K562 (cell line): ENCODE results near the gene KRT1. TPM values are rescaled to one million over a fixed set of nuclear protein-coding genes. Genes with fewer than 3 reads are reported as not detected.
A peak's percentile ranks its signal among the peaks of the same experiment; 100 is the strongest.

Experiments used
- CHD7 ChIP-seq: fragments of 200-600 bp; sonication (generic); IDR thresholded peaks from one replicate; pipeline ENCODE4 v1.6.1; 2012; ENCODE audit warnings: mild to moderate bottlenecking, low read depth, low read length, inconsistent platforms
- CREB3 ChIP-seq: fragments of 450-650 bp; conservative IDR thresholded peaks from 2 replicates; pipeline ENCODE4 v1.6.1; 2016; ENCODE audit warnings: missing genetic modification characterization, low read depth, mild to moderate bottlenecking, missing compliant biosample characterization, moderate library complexity
- EP400 ChIP-seq: fragments of 450-650 bp; IDR thresholded peaks from 2 replicates; pipeline ENCODE4 v1.6.1; 2017; ENCODE audit warnings: antibody characterized with exemption, mild to moderate bottlenecking, moderate library complexity
- HDGF ChIP-seq: fragments of 450-650 bp; IDR thresholded peaks from 2 replicates; pipeline ENCODE4 v1.6.1; 2016
- MAX ChIP-seq: sonication (generic); formaldehyde crosslinking; IDR thresholded peaks from 2 replicates; pipeline ENCODE4 v1.9.0; 2022; ENCODE audit warnings: mild to moderate bottlenecking, missing genetic modification reagents
- NCOA2 ChIP-seq, 2 experiments: fragments of 450-650 bp; IDR thresholded peaks; 2 replicates each; pipeline ENCODE4 v1.6.1; 2018; ENCODE audit warnings: mild to moderate bottlenecking in 2 of 2, moderate library complexity in 1 of 2; ENCODE audit not compliant: partially characterized antibody in 2 of 2
- NFE2 ChIP-seq: IDR thresholded peaks from 2 replicates; pipeline ENCODE4 v1.6.1; 2014; ENCODE audit warnings: antibody characterized with exemption, low read depth
- TBL1XR1 ChIP-seq, 2 experiments: IDR thresholded peaks; 2 replicates each; pipeline ENCODE4 v1.6.1; 2012; ENCODE audit warnings: improper control_type of control experiment in 2 of 2, low read length in 2 of 2, mild to moderate bottlenecking in 1 of 2
- TBP ChIP-seq: optimal IDR thresholded peaks from 2 replicates; pipeline ENCODE3; 2011; ENCODE audit warnings: low read depth, low read length, improper control_type of control experiment
- ZBED1 ChIP-seq: IDR thresholded peaks from 2 replicates; pipeline ENCODE4 v1.6.1; 2014
- ZFP30 ChIP-seq: fragments of 250-450 bp; sonication (Bioruptor Pico); IDR thresholded peaks from 2 replicates; pipeline ENCODE4 v1.8.0; 2022; ENCODE audit warnings: moderate library complexity, mild to moderate bottlenecking, inconsistent platforms, borderline replicate concordance
- ZNF175 ChIP-seq: fragments of 200-800 bp; sonication (Bioruptor generic); IDR thresholded peaks from 2 replicates; pipeline ENCODE4 v1.6.1; 2016; ENCODE audit warnings: low read depth, mild to moderate bottlenecking, missing genetic modification characterization, missing compliant biosample characterization
- ZNF274 ChIP-seq: IDR thresholded peaks from 2 replicates; pipeline ENCODE4 v1.6.1; 2011; ENCODE audit warnings: low read depth, mild to moderate bottlenecking, low read length, moderate library complexity, borderline replicate concordance
- ZNF280A ChIP-seq: fragments of 450-650 bp; IDR thresholded peaks from 2 replicates; pipeline ENCODE4 v1.6.1; 2018; ENCODE audit warnings: mild to moderate bottlenecking, low read depth; ENCODE audit not compliant: partially characterized antibody
- polyA plus RNA-seq, 8 experiments: library from polyadenylated mRNA; depleted of rRNA in 4 of 8; stranded (reverse) in 5 of 8; unstranded in 3 of 8; fragments of >200 nt; fragmentation: Nextera tagmentation in 2 of 8; fragmentation: Illumina TruSeq in 1 of 8; extraction: Ambion mirVana in 2 of 8; extraction: Trizol in 1 of 8; gene quantifications; 2 replicates each; pipeline versions ENCODE4 v1.2.1 to v1.2.3, GENCODE V29; 2011 to 2014; ENCODE audit warnings: inconsistent platforms in 1 of 8, missing spikeins in 1 of 8
- total RNA-seq, 7 experiments: library from RNA; depleted of rRNA in 6 of 7; stranded (reverse); fragments of >200 nt in 6 of 7; fragmentation: Illumina TruSeq in 2 of 7; extraction: Trizol in 2 of 7; gene quantifications; 2 replicates each; pipeline versions ENCODE4 v1.2.1 to v1.2.3, GENCODE V29; 2011 to 2021; ENCODE audit warnings: low replicate concordance in 1 of 7

The KRT1 gene
- total and polyA plus RNA-seq, 9 of the 15 experiments (the other 6 are each of a cell fraction or from before 2014, with no cell fraction given): 0.18 TPM; not detected in 8

- no peak for TF ChIP-seq CHD7
- TF ChIP-seq NFE2: no peak
- TF ChIP-seq MAX (CRISPR knock-in tag): no peak
- TF ChIP-seq TBP: no peak
- no peak for TF ChIP-seq EP400
- no peak for TF ChIP-seq CREB3 (tag)
- no peak for TF ChIP-seq ZNF280A
- TF ChIP-seq HDGF: no peak
- peak in 1 of 2 experiments; percentile 87 for TF ChIP-seq NCOA2 (IDR thresholded peaks at IDR 0.05; ENCODE audit: partially characterized antibody in 2 of 2)
- no peak for TF ChIP-seq ZNF175 (CRISPR knock-in tag)
- no peak for TF ChIP-seq ZBED1
- TF ChIP-seq TBL1XR1 (IDR thresholded peaks at IDR 0.05; ENCODE audit: low read length in 2 of 2): no peak
- no peak for TF ChIP-seq ZNF274
- no peak for TF ChIP-seq ZFP30 (CRISPR knock-in tag)
These were observed 35.0 kb downstream of the KRT1 start (continued) for GRCh38 chr12:52645120-52645761.
